VCaP (cell line): ENCODE data around the gene FAM161B.
A peak's percentile ranks its signal among the peaks of the same experiment; 100 is the strongest.

Experiments
- H3K27ac ChIP-seq: fragments of 450-650 bp; 2 replicates; pipeline ENCODE4 v1.5.1; 2017
- TF ChIP-seq, protein P1 (sequence below): fragments of 450-650 bp; conservative IDR thresholded peaks from 2 replicates; pipeline ENCODE4 v1.5.1; 2017; ENCODE audit warnings: mild to moderate bottlenecking, moderate library complexity

Gene FAM161B

DNA sequence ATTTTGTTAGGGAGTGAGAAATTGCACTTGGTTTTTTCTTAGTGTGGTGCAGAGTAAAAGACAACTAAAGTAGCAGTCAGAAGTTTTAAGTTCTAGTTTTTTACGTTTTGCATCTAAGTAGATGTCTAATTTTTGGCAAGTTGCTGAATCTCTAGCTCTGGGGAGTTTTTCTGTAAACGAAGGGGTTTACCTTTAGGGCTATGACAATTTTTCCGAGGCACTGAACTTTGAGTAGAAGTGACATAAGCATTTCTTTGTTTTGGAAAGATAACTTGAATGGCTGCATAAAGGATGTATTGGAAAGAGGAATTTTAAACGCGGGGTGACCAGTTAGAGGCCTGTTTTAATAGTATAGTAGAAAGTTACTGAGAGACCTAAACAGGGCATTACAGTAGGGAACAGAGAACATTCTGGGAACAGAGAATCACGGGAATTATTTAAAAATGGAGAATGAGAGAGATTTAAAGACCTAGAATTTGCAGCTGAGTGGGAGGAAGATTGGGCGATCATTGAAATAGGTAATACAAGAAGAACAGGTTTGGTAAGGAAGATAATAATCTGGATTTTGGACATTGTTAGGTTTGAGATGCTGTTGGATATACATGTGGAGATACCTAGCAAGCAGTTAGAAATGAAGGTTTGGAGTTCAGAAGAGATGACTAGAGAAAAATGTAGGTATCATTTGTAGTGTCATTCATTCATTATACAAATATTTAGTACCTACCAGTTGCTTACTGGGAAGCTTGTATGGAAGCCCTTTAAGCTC, 62.0 kb downstream of the FAM161B start:
- peak overlapping the region; percentile 95 for H3K27ac ChIP-seq
- TF ChIP-seq, protein P1, sequence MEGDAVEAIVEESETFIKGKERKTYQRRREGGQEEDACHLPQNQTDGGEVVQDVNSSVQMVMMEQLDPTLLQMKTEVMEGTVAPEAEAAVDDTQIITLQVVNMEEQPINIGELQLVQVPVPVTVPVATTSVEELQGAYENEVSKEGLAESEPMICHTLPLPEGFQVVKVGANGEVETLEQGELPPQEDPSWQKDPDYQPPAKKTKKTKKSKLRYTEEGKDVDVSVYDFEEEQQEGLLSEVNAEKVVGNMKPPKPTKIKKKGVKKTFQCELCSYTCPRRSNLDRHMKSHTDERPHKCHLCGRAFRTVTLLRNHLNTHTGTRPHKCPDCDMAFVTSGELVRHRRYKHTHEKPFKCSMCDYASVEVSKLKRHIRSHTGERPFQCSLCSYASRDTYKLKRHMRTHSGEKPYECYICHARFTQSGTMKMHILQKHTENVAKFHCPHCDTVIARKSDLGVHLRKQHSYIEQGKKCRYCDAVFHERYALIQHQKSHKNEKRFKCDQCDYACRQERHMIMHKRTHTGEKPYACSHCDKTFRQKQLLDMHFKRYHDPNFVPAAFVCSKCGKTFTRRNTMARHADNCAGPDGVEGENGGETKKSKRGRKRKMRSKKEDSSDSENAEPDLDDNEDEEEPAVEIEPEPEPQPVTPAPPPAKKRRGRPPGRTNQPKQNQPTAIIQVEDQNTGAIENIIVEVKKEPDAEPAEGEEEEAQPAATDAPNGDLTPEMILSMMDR, result no peak

DNA sequence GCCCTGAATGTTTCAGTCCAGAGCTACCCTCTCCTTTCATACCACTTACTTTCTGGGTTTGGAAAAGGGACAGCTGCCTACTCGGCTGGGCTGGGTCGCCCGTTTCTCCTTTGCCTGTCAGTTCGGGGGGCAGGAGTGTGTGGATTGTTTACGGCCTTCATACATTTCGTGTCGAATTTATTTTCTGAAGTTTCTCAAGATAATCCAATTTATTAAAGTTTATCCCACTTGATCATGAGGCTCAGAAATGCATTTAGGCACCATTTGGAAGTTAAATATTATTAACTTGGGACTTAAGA, 62.6 kb downstream of the FAM161B start:
- TF ChIP-seq, protein P1, result no peak
- peak overlapping the region; percentile 95 for H3K27ac ChIP-seq

DNA sequence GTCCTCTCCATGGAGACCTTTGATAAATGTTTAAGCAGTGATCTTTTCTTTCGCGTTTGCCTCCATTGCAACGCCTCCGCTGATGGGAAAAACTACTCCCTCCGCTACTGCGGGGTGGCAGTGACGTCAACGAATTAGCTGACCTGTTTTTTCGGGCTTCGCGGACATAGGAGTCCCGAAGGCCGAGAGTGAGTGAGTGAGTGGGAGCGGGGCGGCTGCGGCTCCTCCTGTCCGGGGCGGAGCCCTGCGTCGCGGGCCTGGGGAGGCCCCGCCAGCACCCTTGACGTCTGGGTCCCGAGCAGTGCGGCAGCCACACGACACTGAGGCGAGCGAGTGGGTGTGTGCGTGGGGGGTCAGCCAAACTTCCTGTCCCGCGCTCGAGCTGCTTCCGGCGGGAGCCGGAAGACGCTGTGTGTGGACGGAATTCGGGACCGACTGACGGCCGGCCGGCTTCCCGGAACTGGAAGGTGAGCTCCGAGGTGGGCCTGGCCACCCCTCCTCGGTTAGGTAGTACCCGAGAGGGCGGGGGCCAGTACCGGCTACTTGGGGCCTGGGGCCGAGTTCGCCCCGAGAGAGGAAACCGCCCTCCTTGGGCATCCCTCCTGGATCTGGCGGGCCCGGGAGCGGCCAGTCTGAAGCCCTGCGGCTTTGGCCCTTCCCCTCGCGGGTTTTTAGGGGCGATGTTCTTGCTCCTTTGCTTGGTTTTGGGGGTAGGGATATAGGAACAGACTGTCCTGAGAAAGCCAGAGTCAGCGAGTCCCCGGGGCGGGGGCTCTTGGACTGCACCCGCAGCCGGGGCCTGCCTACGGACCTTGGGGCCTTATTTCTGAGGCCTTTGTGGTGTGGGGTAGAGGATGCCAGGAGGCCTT, 63.2 kb downstream of the FAM161B start, which contains the start of gene ZNF410:
TSS of gene ZNF410 (plus strand) at position 411 of the 869 bp plus-strand sequence. CDS start 5,317 bp downstream, outside the sequence.
- TF ChIP-seq, protein P1, result no peak

DNA sequence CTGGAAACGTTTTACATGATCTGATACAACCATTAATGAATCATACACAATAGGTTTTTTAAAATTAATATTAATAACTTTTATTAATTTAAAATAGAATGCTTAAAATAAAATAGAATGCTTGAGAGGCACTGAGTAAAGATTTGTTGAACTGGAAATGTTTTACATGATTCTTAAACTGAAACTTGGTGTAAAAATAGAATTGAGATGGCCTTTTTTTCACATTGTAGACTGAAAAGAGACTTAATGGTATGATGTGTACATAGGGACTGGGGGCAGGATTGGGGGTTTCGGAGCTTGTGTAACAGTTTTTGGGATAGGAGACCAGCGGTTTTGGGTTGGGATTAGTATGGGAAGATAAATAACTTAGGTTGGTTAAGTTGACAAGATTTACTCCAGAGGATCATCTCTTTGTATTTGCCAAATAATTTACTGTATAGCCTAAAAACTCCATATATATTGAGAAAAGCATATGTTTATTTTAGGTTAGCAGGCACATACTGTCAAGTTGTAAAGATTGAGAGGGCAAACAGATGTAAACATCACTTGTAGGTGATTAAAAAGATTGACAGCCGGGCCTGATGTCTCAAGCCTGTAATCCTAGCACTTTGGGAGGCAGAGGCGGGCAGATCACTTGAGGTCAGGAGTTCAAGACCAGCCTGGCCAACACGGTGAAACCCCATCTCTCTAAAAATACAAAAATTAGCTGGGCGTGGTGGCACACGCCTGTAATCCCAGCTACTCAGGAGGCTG, 65.3 kb downstream of the FAM161B start:
- TF ChIP-seq, protein P1, result no peak
- no peak overlapping the region for H3K27ac ChIP-seq

More for the DNA sequence above, 63.2 kb downstream of the FAM161B start, which contains the start of gene ZNF410:
- H3K27ac ChIP-seq, result peak within 1 kb of the TSS; percentile 95
